Measurements from ENCODE around the gene CADM1. TPM values are rescaled to one million over a fixed set of nuclear protein-coding genes. Genes with fewer than 3 reads are reported as not detected.

Gene CADM1
- total and polyA plus RNA-seq, 9 donors, result 6.6 to 61.2 (median 17.2) TPM

GRCh38 chr11:115500547-115501501 is 3.4 kb downstream of the CADM1 start:
- no peaks in the 10 kb centered on the region for H3K9me3 ChIP-seq
- intact Hi-C loops (cut with DNase I), result loop anchor here (5.0 to 10.0 kb wide), 2 partner anchors 164 to 166 kb away; no protein-coding TSS in a partner anchor
- no peak for DNase-seq
- H3K27ac ChIP-seq, result no peak overlapping the region
- 90 to 95% (median 94%) methylated on average over 14 of the region's 14 CpGs for WGBS, 3 donors
- TF ChIP-seq EP300 (IDR thresholded peaks at IDR 0.05) (no peak), POLR2A (IDR thresholded peaks at IDR 0.05) (no peak), CTCF (IDR thresholded peaks at IDR 0.05) (no peak)
- no peaks in the 10 kb centered on the region for H3K27me3 ChIP-seq
- peaks cover 4% of the 10 kb centered on the region for H3K4me1 ChIP-seq (ENCODE audit: insufficient read depth)
- no peak overlapping the region for H3K4me3 ChIP-seq
- H3K36me3 ChIP-seq, result no peaks in the 10 kb centered on the region

GRCh38 chr11:115499891-115500290 is 4.3 kb downstream of the CADM1 start:
- no peak overlapping the region for H3K4me3 ChIP-seq
- H3K27me3 ChIP-seq, result no peaks in the 10 kb centered on the region
- no peak overlapping the region for H3K27ac ChIP-seq
- H3K4me1 ChIP-seq (ENCODE audit: insufficient read depth), result peaks cover 4% of the 10 kb centered on the region
- no peak for DNase-seq
- intact Hi-C loops (cut with DNase I), result loop anchor here (5.0 to 10.0 kb wide), 2 partner anchors 163 to 165 kb away; no protein-coding TSS in a partner anchor
- TF ChIP-seq EP300 (IDR thresholded peaks at IDR 0.05) (no peak), POLR2A (IDR thresholded peaks at IDR 0.05) (no peak), CTCF (IDR thresholded peaks at IDR 0.05) (no peak)
- WGBS, 3 donors, result 78 to 84% (median 83%) methylated on average over 2 of the region's 2 CpGs
- no peaks in the 10 kb centered on the region for H3K36me3 ChIP-seq
- H3K9me3 ChIP-seq, result no peaks in the 10 kb centered on the region

- DNase-seq, result no peak
- no peaks in the 10 kb centered on the region for H3K36me3 ChIP-seq
- H3K4me1 ChIP-seq (ENCODE audit: insufficient read depth), result peaks cover 4% of the 10 kb centered on the region
- TF ChIP-seq CTCF (IDR thresholded peaks at IDR 0.05) (no peak), POLR2A (IDR thresholded peaks at IDR 0.05) (no peak), EP300 (IDR thresholded peaks at IDR 0.05) (no peak)
- 96 to 98% (median 96%) methylated on average over 4 of the region's 4 CpGs for WGBS, 3 donors
- no peak overlapping the region for H3K4me3 ChIP-seq
- no peaks in the 10 kb centered on the region for H3K27me3 ChIP-seq
- intact Hi-C loops (cut with DNase I), result no loop called here
- no peak overlapping the region for H3K27ac ChIP-seq
- no peaks in the 10 kb centered on the region for H3K9me3 ChIP-seq
Observed at GRCh38 chr11:115499241-115499799, 4.9 kb downstream of the CADM1 start.

- no peak overlapping the region for H3K27ac ChIP-seq
- H3K36me3 ChIP-seq, result no peaks in the 10 kb centered on the region
- intact Hi-C loops (cut with DNase I), result no loop called here
- no peak for TF ChIP-seq POLR2A (IDR thresholded peaks at IDR 0.05)
- no peak for TF ChIP-seq EP300 (IDR thresholded peaks at IDR 0.05)
- TF ChIP-seq CTCF (IDR thresholded peaks at IDR 0.05), result no peak
- H3K4me1 ChIP-seq (ENCODE audit: insufficient read depth), result peaks cover 4% of the 10 kb centered on the region
- H3K27me3 ChIP-seq, result no peaks in the 10 kb centered on the region
- H3K9me3 ChIP-seq, result no peaks in the 10 kb centered on the region
- 93 to 94% (median 93%) methylated on average over 9 of the region's 9 CpGs for WGBS, 3 donors
- no peak for DNase-seq
- H3K4me3 ChIP-seq, result no peak overlapping the region
Observed at GRCh38 chr11:115498354-115498753, 5.9 kb downstream of the CADM1 start.
